Esophagus squamous epithelium (tissue), 4 donors: ENCODE data around the gene CCNK.

Experiments
- CTCF ChIP-seq, 6 experiments: fragments of 450-650 bp in 4 of 6; fragments of 200-600 bp in 2 of 6; sonication (generic) in 2 of 6; IDR thresholded peaks; one replicate each; pipeline ENCODE4 v1.5.1; 2016 to 2019; ENCODE audit warnings: antibody characterized with exemption in 6 of 6, mild to moderate bottlenecking in 4 of 6, moderate library complexity in 4 of 6
- POLR2A ChIP-seq, 4 donors: fragments of 450-650 bp; IDR thresholded peaks; one replicate each; pipeline ENCODE4 v1.6.1; 2017; ENCODE audit warnings: antibody characterized with exemption in 4 of 4, mild to moderate bottlenecking in 4 of 4, moderate library complexity in 3 of 4

- TF ChIP-seq POLR2A (IDR thresholded peaks at IDR 0.05) (no peak), CTCF (IDR thresholded peaks at IDR 0.05) (no peak)
These were observed 38.8 kb downstream of the CCNK start for GRCh38 chr14:99519931-99520421.
